ENCODE results near the gene HPSE2. TPM values are rescaled to one million over a fixed set of nuclear protein-coding genes. Genes with fewer than 3 reads are reported as not detected.

HPSE2 gene
- total RNA-seq, 1 experiment from 2014 or later, result not detected

GRCh38 chr10:98623176-98623575 lies 612.5 kb downstream of the HPSE2 start:
- Histone ChIP-seq H3K4me1 (replicated peaks; ENCODE audit: insufficient read depth) (no peaks in the 10 kb centered on the region), H3K9me2 (ENCODE audit: insufficient read depth) (no peaks in the 10 kb centered on the region), H3F3A (ENCODE audit: insufficient read depth, low read depth) (no peaks in the 10 kb centered on the region), H3K4me3 (no peak overlapping the region), H4K20me1 (ENCODE audit: insufficient read depth) (no peaks in the 10 kb centered on the region), H3K79me2 (ENCODE audit: low read depth) (no peaks in the 10 kb centered on the region), H3K9me3 (ENCODE audit: insufficient read depth, low read depth) (no peaks in the 10 kb centered on the region), H3K36me3 (ENCODE audit: low read depth) (no peaks in the 10 kb centered on the region), H3K27me3 (ENCODE audit: insufficient read depth, low read depth) (peaks cover 12% of the 10 kb centered on the region; the same call in 1 of the 2 replicates), H2AFZ (no peak overlapping the region), H3K4me2 (no peak overlapping the region), H3K27ac (no peak overlapping the region)
- TF ChIP-seq CTCF (conservative IDR thresholded peaks at IDR 0.05) (no peak), EZH2 (IDR thresholded peaks at IDR 0.05; ENCODE audit: low read depth) (no peak)
- ChIA-PET POLR2A (ENCODE audit: unreplicated experiment) (no interaction called here), CTCF (no interaction called here)
- intact Hi-C loops (cut with micrococcal nuclease; ENCODE audit: unreplicated experiment), result no loop called here
- BruUV-seq (replicated peaks), result no TSS peak
- DNase-seq, result no peak

GRCh38 chr10:98621630-98622029 lies 614.0 kb downstream of the HPSE2 start:
- no peak for TF ChIP-seq CTCF (conservative IDR thresholded peaks at IDR 0.05)
- no peak for TF ChIP-seq EZH2 (IDR thresholded peaks at IDR 0.05; ENCODE audit: low read depth)
- no peaks in the 10 kb centered on the region for H3F3A ChIP-seq (ENCODE audit: insufficient read depth, low read depth)
- no peak overlapping the region for H2AFZ ChIP-seq
- no peak overlapping the region for H3K4me3 ChIP-seq
- no peaks in the 10 kb centered on the region for H3K36me3 ChIP-seq (ENCODE audit: low read depth)
- DNase-seq, result no peak
- H3K4me1 ChIP-seq (replicated peaks; ENCODE audit: insufficient read depth), result no peaks in the 10 kb centered on the region
- no peaks in the 10 kb centered on the region for H3K9me3 ChIP-seq (ENCODE audit: insufficient read depth, low read depth)
- H3K27me3 ChIP-seq (ENCODE audit: insufficient read depth, low read depth), result peaks cover 14% of the 10 kb centered on the region; the same call in 1 of the 2 replicates
- ChIA-PET CTCF (no interaction called here), POLR2A (ENCODE audit: unreplicated experiment) (no interaction called here)
- H3K27ac ChIP-seq, result no peak overlapping the region
- intact Hi-C loops (cut with micrococcal nuclease; ENCODE audit: unreplicated experiment), result no loop called here
- no peaks in the 10 kb centered on the region for H3K79me2 ChIP-seq (ENCODE audit: low read depth)
- H4K20me1 ChIP-seq (ENCODE audit: insufficient read depth), result no peaks in the 10 kb centered on the region
- no peaks in the 10 kb centered on the region for H3K9me2 ChIP-seq (ENCODE audit: insufficient read depth)
- H3K4me2 ChIP-seq, result no peak overlapping the region
- no TSS peak for BruUV-seq (replicated peaks)

DNA sequence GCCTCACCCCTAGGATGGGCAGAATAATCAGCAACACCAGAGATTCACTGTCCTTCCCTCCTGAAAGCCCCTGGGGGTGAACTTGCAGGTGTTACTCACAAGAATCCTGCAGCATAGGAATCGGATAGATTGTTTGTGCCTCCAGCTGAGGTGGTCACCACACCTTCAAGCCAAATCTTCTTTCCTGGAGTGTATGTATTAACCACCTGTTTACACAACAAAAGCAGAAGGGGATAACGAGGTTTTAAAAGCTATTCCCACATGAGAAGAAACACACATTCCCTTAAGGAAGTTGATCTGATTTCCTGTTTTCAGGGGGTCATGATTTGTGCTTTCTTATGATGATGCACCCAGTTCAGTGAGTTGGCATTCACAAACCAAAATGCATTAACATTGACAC lies 615.1 kb downstream of the HPSE2 start:
- ChIA-PET POLR2A (ENCODE audit: unreplicated experiment) (no interaction called here), CTCF (no interaction called here)
- TF ChIP-seq EZH2 (IDR thresholded peaks at IDR 0.05; ENCODE audit: low read depth), result no peak
- TF ChIP-seq CTCF (conservative IDR thresholded peaks at IDR 0.05), result no peak
- Histone ChIP-seq H3F3A (ENCODE audit: insufficient read depth, low read depth) (no peaks in the 10 kb centered on the region), H2AFZ (no peak overlapping the region), H3K79me2 (ENCODE audit: low read depth) (no peaks in the 10 kb centered on the region), H3K4me3 (no peak overlapping the region), H3K27me3 (ENCODE audit: insufficient read depth, low read depth) (peaks cover 12% of the 10 kb centered on the region; the same call in 1 of the 2 replicates), H3K9me3 (ENCODE audit: insufficient read depth, low read depth) (no peaks in the 10 kb centered on the region), H3K9me2 (ENCODE audit: insufficient read depth) (no peaks in the 10 kb centered on the region), H3K4me1 (replicated peaks; ENCODE audit: insufficient read depth) (no peaks in the 10 kb centered on the region), H3K36me3 (ENCODE audit: low read depth) (no peaks in the 10 kb centered on the region), H3K4me2 (no peak overlapping the region), H4K20me1 (ENCODE audit: insufficient read depth) (no peaks in the 10 kb centered on the region), H3K27ac (no peak overlapping the region)
- DNase-seq, result no peak
- intact Hi-C loops (cut with micrococcal nuclease; ENCODE audit: unreplicated experiment), result no loop called here
- no TSS peak for BruUV-seq (replicated peaks)

All from PC-9 (cell line).